ENCODE measurements around the gene SF3B1.
"Not testable (repeated sequence)": the region's sequence is repeated elsewhere in the genome, so short reads cannot be mapped to it uniquely, and the experiment has no call there.

Gene SF3B1

DNA sequence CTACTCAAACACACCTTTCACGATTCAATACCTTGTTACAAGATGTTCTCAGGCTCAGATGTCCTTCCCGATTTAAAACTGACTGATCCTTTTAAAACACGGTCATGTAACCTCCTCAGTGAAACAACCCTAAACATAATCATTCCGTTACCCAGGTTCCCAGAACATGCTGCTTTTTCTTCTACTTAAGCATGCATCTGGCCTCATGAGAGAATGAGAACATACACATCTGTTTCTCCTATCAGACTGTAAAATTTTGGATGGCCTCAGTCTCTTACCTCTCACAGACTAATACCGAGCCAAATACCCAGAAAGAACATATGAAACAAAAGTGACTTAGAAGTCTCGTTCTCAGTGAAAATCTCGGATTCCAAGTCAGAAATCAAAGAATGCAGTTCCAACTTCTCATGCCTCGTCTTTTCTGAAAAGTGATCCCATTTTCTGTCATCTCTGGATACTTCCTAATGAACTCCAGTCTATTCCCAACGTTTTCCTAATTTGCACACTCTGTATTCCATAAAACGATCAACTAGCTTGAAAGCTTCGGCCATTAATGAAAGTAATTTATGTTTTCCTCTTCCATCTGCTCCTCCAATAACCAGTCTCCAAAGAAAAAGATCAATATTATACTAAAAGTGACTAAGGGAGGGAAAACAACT lies 919 bp downstream of the SF3B1 start:
- DNase-seq (ENCODE audit: low spot score), result no peak

DNA sequence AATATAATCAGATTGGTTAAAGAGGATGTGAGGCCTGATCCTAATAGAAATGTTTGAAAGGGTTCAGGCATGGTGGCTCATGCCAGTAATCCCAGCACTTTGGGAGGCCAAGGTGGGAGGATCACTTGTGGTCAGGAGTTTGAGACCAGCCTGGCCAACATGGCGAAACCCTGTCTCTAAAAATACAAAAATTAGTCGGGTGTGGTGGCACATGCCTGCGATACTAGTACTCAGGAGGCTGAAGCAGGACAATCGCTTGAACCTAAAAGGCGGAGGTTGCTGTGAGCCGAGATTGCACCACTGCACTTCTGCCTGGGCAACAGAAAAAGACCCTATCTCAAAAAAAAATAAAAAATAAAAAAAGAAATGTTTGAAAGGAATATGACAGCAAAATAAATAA lies 2.3 kb downstream of the SF3B1 start:
- not testable (repeated sequence) for DNase-seq (ENCODE audit: low spot score)

GRCh38 chr2:197431858-197432257 lies 3.0 kb downstream of the SF3B1 start:
- DNase-seq (ENCODE audit: low spot score), result no peak

GRCh38 chr2:197427986-197428385 lies 6.8 kb downstream of the SF3B1 start:
- no peak for DNase-seq (ENCODE audit: low spot score)

GRCh38 chr2:197426723-197427603 lies 7.9 kb downstream of the SF3B1 start:
- DNase-seq (ENCODE audit: low spot score), result no peak

DNA sequence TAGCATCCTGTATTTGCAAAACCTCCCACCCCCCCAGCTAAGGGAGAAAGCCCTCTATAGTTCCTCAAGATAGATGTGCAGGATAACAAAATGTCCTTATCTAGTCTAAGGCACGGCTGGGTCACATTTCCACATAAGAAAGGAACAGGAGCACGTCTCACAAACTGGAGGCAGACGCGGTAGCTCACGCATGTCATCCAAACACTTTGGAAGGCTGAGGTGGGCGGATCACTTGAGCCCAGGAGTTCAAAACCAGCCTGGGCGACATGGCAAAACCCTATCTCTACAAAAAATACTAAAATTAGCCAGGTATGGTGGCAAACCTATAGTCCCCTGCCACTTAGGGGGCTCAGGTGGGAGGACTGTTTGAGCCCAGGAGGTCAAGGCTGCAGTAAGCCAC lies 9.3 kb downstream of the SF3B1 start:
- DNase-seq (ENCODE audit: low spot score), result no peak

GRCh38 chr2:197423307-197423706 lies 11.5 kb downstream of the SF3B1 start:
- no peak for DNase-seq (ENCODE audit: low spot score)

DNA sequence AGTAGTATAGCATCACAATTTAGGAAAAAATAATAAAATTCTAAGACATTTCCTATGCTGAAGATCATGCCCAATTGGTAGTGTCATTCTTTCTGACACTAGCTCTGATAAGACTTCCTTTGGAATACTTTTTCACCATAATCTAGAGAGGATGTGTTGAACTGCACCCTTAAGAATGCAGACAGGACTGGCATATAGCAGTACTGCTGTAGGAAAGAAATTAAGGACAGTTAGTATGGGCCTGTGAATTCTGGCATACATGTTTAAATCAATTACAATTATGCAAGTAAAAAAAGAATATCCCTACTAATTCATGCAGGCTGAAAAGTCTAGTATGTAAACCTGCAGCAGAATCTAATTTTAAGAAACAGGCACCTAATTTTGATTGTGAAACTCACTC lies 15.4 kb downstream of the SF3B1 start:
- no peak for DNase-seq (ENCODE audit: low spot score)

GRCh38 chr2:197416268-197416667 lies 18.6 kb downstream of the SF3B1 start:
- no peak for DNase-seq (ENCODE audit: low spot score)

DNA sequence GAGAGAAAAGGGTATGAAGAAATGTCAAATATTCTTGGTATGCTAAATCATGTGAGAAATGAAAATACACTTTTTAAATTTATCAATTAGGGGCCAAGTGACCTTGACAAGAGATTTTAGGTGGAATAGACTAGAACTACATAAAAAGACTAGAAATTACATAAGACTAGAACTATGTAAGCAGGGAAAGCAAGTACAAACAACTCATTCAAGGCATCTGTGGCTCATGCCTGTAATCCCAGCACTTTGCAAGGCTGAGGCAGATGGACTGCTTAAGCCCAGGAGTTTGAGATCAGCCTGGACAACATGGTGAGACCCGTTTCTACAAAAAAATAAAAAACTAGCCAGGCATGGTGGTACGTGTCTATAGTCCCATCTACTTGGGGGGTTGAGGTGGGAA lies 20.3 kb downstream of the SF3B1 start:
- DNase-seq (ENCODE audit: low spot score), result no peak

GRCh38 chr2:197414039-197414438 lies 20.8 kb downstream of the SF3B1 start:
- no peak for DNase-seq (ENCODE audit: low spot score)

DNA sequence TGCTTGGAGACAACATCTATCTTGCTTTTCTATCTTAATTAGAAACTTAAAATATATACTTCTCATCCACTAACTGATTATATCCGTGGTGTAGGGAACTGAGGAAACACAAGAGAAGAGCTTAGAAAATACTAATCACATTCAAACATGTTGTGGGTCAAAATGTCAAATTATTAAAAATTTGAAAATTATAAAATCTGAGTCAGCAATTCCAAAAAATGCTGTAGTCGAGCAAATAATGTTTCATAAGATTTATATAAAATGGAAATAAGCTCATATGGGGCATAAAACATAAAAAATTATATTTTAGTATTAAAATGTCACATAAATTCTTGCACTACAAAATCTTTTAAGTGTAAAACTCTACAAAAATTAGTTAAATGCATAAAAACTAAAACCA lies 29.2 kb downstream of the SF3B1 start:
- DNase-seq (ENCODE audit: low spot score), result no peak

- no peak for DNase-seq (ENCODE audit: low spot score)
These were observed 34.8 kb downstream of the SF3B1 start for GRCh38 chr2:197399887-197400540.

- no peak for DNase-seq (ENCODE audit: low spot score)
These were observed 35.9 kb downstream of the SF3B1 start for GRCh38 chr2:197398913-197399312.

- no peak for DNase-seq (ENCODE audit: low spot score)
These were observed 43.6 kb downstream of the SF3B1 start for GRCh38 chr2:197391220-197391717.

DNA sequence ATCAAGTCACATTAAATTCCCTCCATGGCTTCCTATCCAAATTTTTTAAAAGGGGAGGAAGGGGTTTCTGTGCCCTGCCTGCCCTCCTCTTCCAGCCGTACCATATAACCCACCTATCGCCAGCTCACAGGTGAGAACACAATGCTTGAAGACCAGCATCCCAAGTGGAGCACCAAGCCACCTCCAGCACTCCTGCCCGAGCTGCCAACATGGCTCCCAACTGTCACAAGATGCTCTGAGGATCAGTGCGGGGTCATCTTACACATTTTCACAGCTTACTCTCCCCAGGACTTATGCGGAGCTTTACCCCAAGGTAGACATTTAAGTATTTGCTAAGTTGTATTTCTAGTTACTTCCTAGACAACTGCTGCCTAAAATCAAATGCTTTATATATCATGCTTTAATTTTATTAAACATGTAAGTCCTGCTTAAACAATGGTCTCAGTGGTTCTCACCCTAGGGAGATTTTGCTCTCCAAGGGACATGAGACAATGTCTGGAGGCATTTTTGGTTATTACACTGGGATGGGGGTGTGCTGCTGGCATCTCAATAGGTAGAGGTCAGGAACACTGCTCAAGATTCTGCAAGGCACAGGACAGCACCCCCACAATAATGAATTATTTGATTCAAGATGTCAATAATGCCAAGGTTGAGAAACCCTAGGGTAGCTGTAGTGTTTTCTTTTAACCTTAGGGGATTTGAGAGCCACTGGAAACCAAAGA lies 45.8 kb downstream of the SF3B1 start:
- no peak for DNase-seq (ENCODE audit: low spot score)

GRCh38 chr2:197387179-197387578 lies 47.6 kb downstream of the SF3B1 start:
- DNase-seq (ENCODE audit: low spot score), result no peak

DNA sequence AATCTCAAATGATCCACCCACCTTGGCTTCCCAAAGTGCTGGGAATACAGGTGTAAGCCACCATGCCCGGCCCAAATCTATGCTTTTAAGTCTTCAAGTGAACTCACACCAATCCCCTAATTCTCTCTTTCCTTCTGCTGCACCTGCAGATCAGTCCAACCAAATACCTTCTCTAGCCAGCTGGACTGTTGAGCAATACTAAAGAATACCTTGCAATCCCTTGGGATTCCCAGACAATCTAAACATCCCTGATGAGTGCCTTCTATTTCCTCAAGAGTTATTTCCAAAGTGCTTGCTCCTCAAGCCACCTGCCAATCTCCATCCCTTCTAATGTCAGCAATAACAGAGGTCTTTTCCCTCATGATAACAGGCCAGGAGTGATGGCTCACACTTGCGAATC lies 48.6 kb downstream of the SF3B1 start:
- no peak for DNase-seq (ENCODE audit: low spot score)

DNA sequence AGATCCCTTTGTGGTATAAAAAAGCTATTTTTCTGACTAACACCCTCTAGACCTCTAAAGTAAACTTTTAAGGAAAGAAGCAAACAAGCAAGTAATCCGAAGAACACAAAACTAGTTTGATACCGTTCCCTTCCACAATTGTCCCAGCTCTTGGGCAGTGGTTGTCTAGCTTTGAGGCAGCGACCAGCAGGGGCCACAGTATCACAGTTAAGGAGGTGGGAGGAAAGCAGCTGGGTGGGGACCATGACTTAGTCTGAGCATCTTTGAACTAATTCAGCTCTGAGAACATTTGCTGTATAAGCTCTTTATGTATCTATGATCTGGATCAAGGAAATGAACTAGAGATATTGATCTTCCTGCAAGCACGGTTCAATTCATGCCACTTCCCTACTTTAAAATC lies 51.0 kb downstream of the SF3B1 start:
- no peak for DNase-seq (ENCODE audit: low spot score)

GRCh38 chr2:197381641-197382040 lies 53.2 kb downstream of the SF3B1 start:
- no peak for DNase-seq (ENCODE audit: low spot score)

DNA sequence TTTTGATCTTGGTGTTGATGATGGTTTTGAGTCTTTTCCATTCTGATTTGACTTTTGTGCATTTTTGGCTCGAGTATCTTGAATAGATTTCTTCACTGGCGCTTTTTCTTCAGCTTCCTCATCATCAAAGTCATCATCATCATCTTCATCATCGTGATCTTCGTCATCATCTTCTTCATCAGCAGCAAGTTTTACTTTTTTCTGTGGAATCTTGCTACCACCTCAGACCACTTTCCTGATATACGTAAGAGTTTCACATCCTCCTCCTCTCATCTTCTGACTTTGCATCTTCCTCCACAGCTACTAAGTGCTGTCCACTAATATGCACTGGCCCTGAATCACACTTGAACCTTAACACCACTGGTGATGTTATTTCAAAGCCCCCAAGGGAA lies 54.9 kb downstream of the SF3B1 start:
- not testable (repeated sequence) for DNase-seq (ENCODE audit: low spot score)

GRCh38 chr2:197379308-197379917 lies 55.4 kb downstream of the SF3B1 start:
- DNase-seq (ENCODE audit: low spot score), result not testable (repeated sequence)

Measured in AG08396 (cell line).